SJSA1 (cell line): ENCODE measurements around the gene PNLIPRP1. TPM values are rescaled to one million over a fixed set of nuclear protein-coding genes. Genes with fewer than 3 reads are reported as not detected.

Source experiments
- DNase-seq, 2 experiments: peaks; one replicate each; pipeline ENCODE4 v3.0.0-alpha.2; 2015 to 2020; ENCODE audit warnings: low spot score in 2 of 2, low read depth in 1 of 2
- H3K27ac ChIP-seq: fragments of 250-450 bp; sonication (Bioruptor Pico); 2 replicates; pipeline ENCODE4 v1.5.1; 2020; ENCODE audit warnings: mild to moderate bottlenecking, moderate library complexity
- H3K27me3 ChIP-seq: fragments of 250-450 bp; sonication (Bioruptor Pico); replicated peaks from 2 replicates; pipeline ENCODE4 v1.5.1; 2020; ENCODE audit warnings: mild to moderate bottlenecking, moderate library complexity
- H3K36me3 ChIP-seq: fragments of 250-450 bp; sonication (Bioruptor Pico); 2 replicates; pipeline ENCODE4 v1.5.1; 2020; ENCODE audit warnings: mild to moderate bottlenecking
- H3K4me1 ChIP-seq: fragments of 250-450 bp; sonication (Bioruptor Pico); replicated peaks from 2 replicates; pipeline ENCODE4 v1.6.1; 2021; ENCODE audit warnings: mild to moderate bottlenecking
- H3K4me3 ChIP-seq: fragments of 250-450 bp; sonication (Bioruptor Pico); 2 replicates; pipeline ENCODE4 v1.5.1; 2020; ENCODE audit warnings: mild to moderate bottlenecking
- H3K9me3 ChIP-seq: fragments of 250-450 bp; sonication (Bioruptor Pico); replicated peaks from 2 replicates; pipeline ENCODE4 v1.5.1; 2020; ENCODE audit warnings: mild to moderate bottlenecking
- total RNA-seq: library from RNA; depleted of rRNA; stranded (reverse); fragments of >200 nt; shearing (Covaris generic); gene quantifications from 2 replicates; pipeline ENCODE4 v1.2.3, GENCODE V29; 2014; rRNA removed

The PNLIPRP1 gene
- total RNA-seq, 1 experiment from 2014 or later: not detected

DNA sequence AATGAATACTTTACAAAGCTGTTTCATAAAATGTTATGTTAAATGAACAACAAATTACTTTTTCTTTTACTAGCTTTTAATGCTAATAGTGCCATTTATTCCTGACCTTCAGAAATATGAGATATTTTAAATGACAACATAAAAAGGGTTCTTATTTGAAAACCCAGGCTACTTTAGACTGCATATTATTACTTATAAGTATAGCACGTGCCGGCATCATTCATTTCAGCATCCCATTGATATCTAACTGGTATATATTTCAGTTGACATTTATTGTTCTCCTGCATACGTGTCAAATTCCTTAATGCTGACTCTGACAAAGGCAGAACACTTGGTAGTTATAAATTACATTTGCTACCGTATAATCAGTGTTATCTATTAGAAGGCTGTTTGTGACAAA is 65.3 kb downstream of the PNLIPRP1 start:
- H3K4me1 ChIP-seq: no peaks in the 10 kb centered on the region

DNA sequence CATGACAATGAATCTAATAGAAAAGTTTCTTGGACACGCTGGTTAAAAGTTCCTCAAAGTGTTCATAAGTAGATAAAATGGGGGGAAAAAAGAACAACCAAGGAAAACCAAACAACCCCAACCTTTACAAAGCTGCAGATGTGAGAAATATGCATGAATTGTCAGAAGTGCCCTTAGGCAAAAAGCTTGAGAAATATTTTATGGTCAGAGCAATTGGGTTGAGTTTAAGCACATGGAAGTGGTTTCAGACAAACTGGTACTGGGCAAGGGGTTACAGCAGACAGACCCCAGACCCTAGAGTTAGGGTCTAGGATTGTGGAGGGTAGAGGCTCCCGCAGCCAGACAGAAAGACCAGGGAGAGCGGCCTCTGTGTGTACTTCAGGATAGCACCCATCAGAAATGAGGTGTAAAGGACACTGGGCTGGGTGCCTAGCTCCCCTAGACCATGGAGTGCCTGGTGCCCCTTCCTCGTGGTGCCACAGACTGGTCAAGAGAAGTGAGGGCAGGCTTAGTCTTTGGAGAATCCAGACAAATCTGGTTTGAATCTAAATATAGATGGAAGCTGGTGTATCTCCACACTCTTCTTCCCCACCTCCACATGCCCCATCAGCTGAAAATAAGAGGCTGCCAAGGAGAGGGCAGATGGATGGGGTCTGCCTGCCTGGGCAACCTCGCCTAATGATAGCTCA is 67.2 kb downstream of the PNLIPRP1 start:
- DNase-seq: no peak
- Histone ChIP-seq H3K27me3 (0 out of 2 replicates have a peak, but pooled peaks cover 8% of the 10 kb centered on the region), H3K4me1 (no peaks in the 10 kb centered on the region), H3K36me3 (no peaks in the 10 kb centered on the region), H3K27ac (no peak overlapping the region), H3K9me3 (no peaks in the 10 kb centered on the region), H3K4me3 (no peak overlapping the region)

More for the DNA sequence above, 65.3 kb downstream of the PNLIPRP1 start:
- H3K9me3 ChIP-seq: no peaks in the 10 kb centered on the region
- H3K27ac ChIP-seq: no peak overlapping the region
- no peak overlapping the region for H3K4me3 ChIP-seq
- H3K27me3 ChIP-seq: 0 out of 2 replicates have a peak, but pooled peaks cover 5% of the 10 kb centered on the region
- H3K36me3 ChIP-seq: no peaks in the 10 kb centered on the region
- no peak for DNase-seq

Other genes starting within 250 kb of the PNLIPRP1 start
- not detected in 2 replicates for gene PNLIPRP3, start 163.1 kb upstream of the PNLIPRP1 start, total RNA-seq
- gene PNLIP, start 45.0 kb upstream of the PNLIPRP1 start, total RNA-seq: not detected in 2 replicates
- gene PNLIPRP2, start 30.0 kb downstream of the PNLIPRP1 start, total RNA-seq: not detected in 2 replicates
- gene HSPA12A, start 151.6 kb downstream of the PNLIPRP1 start, total RNA-seq: 5.2 and 9.0 TPM in 2 replicates